ENCODE measurements around the gene HYLS1. TPM values are rescaled to one million over a fixed set of nuclear protein-coding genes. Genes with fewer than 3 reads are reported as not detected.

HYLS1 gene
- total and polyA plus RNA-seq, 2 experiments from 2014 or later, result 14.6 to 25.7 TPM

DNA sequence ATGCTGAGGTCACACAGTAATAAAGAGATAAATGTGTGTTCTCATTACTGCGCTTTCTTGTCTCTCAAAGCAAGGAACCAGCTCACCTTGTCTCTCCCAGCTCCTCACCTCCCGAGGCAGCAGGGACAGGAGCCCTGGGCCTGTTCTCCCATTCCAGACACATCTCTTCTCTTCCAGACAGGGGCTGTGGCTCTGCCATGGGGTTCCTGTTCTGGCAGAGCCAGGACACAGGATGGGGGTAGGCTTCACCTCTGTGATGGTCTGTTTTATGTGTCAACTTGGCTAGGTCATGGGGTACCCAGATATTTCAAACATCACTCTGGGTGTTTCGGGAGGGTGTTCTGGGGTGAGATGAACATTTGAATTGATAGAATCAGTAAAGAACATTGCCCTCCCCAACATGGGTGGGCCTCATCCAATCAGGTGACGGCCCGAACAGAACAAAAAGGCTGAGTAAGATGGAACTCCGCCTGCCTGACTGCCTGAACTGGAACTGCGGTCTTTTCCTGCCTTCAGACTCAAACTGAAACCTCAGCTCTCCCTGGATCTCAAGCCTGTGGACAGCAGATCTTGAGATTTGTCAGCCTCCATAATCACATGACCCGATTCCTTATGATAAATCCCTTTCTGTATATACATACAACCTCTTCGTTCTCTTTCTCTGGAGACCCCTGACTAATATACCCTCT lies 56.3 kb downstream of the HYLS1 start (continued):
- no peak for TF ChIP-seq CREB1 (CRISPR knock-in tag; IDR thresholded peaks at IDR 0.05; ENCODE audit: low read depth)
- TF ChIP-seq, protein P1, sequence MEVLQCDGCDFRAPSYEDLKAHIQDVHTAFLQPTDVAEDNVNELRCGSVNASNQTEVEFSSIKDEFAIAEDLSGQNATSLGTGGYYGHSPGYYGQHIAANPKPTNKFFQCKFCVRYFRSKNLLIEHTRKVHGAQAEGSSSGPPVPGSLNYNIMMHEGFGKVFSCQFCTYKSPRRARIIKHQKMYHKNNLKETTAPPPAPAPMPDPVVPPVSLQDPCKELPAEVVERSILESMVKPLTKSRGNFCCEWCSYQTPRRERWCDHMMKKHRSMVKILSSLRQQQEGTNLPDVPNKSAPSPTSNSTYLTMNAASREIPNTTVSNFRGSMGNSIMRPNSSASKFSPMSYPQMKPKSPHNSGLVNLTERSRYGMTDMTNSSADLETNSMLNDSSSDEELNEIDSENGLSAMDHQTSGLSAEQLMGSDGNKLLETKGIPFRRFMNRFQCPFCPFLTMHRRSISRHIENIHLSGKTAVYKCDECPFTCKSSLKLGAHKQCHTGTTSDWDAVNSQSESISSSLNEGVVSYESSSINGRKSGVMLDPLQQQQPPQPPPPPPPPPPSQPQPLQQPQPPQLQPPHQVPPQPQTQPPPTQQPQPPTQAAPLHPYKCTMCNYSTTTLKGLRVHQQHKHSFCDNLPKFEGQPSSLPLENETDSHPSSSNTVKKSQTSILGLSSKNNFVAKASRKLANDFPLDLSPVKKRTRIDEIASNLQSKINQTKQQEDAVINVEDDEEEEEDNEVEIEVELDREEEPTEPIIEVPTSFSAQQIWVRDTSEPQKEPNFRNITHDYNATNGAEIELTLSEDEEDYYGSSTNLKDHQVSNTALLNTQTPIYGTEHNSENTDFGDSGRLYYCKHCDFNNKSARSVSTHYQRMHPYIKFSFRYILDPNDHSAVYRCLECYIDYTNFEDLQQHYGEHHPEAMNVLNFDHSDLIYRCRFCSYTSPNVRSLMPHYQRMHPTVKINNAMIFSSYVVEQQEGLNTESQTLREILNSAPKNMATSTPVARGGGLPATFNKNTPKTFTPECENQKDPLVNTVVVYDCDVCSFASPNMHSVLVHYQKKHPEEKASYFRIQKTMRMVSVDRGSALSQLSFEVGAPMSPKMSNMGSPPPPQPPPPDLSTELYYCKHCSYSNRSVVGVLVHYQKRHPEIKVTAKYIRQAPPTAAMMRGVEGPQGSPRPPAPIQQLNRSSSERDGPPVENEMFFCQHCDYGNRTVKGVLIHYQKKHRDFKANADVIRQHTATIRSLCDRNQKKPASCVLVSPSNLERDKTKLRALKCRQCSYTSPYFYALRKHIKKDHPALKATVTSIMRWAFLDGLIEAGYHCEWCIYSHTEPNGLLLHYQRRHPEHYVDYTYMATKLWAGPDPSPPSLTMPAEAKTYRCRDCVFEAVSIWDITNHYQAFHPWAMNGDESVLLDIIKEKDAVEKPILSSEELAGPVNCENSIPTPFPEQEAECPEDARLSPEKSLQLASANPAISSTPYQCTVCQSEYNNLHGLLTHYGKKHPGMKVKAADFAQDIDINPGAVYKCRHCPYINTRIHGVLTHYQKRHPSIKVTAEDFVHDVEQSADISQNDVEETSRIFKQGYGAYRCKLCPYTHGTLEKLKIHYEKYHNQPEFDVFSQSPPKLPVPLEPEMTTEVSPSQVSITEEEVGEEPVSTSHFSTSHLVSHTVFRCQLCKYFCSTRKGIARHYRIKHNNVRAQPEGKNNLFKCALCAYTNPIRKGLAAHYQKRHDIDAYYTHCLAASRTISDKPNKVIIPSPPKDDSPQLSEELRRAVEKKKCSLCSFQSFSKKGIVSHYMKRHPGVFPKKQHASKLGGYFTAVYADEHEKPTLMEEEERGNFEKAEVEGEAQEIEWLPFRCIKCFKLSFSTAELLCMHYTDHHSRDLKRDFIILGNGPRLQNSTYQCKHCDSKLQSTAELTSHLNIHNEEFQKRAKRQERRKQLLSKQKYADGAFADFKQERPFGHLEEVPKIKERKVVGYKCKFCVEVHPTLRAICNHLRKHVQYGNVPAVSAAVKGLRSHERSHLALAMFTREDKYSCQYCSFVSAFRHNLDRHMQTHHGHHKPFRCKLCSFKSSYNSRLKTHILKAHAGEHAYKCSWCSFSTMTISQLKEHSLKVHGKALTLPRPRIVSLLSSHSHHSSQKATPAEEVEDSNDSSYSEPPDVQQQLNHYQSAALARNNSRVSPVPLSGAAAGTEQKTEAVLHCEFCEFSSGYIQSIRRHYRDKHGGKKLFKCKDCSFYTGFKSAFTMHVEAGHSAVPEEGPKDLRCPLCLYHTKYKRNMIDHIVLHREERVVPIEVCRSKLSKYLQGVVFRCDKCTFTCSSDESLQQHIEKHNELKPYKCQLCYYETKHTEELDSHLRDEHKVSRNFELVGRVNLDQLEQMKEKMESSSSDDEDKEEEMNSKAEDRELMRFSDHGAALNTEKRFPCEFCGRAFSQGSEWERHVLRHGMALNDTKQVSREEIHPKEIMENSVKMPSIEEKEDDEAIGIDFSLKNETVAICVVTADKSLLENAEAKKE (CRISPR knock-in tag; IDR thresholded peaks at IDR 0.05), result no peak
- no peak for TF ChIP-seq EZH2 (IDR thresholded peaks at IDR 0.05; ENCODE audit: low read depth, unreplicated experiment)
- no peak for TF ChIP-seq ZNF331 (CRISPR knock-in tag; IDR thresholded peaks at IDR 0.05; ENCODE audit: low read depth)
- no peak for TF ChIP-seq EZH2phosphoT487 (IDR thresholded peaks at IDR 0.05; ENCODE audit: unreplicated experiment)

DNA sequence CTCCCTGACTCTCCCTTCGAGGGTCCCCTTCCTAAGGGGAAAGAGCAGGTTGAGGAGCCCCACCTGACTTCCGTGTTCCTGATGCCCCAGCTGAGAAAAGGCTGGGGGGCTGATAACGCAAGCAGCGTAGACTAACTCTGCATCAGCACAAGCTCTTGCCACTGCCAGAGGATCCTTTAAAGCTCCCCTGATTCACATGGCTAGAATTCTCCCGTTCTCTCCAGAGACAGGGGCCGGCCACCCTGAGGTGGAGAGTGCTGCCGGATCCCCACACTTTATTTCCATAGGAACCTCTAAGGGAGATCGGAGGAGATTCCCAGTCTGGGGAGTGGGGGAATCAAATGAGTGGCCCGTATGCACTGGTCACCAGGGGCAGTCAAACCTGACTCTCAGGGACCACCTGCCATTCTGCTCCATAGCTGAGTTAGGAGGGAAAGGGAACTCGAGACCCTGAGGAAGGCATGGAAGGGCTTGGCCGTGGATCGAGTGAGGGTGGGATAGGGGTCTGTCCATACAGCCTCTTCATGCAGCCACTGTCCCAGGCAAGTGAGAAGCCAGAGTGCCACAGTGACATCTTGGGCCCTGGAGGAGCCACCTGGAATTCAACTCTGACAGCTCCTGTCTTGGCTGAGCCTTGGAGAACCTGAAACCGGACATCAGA lies 57.0 kb downstream of the HYLS1 start:
- no peak for DNase-seq (ENCODE audit: low spot score)
- Mint-ChIP-seq H3K27ac (no peak overlapping the region), H3K36me3 (ENCODE audit: low read depth) (no peaks in the 10 kb centered on the region; the same call in 2 of the 3 replicates)
- TF ChIP-seq CREB1 (CRISPR knock-in tag; IDR thresholded peaks at IDR 0.05; ENCODE audit: low read depth) (no peak), POLR2AphosphoS5 (IDR thresholded peaks at IDR 0.05; ENCODE audit: low read depth) (no peak), ZNF114 (CRISPR knock-in tag; IDR thresholded peaks at IDR 0.05) (no peak), STAT1 (IDR thresholded peaks at IDR 0.05; ENCODE audit: unreplicated experiment) (no peak), EZH2 (IDR thresholded peaks at IDR 0.05; ENCODE audit: low read depth, unreplicated experiment) (no peak), JUNB (IDR thresholded peaks at IDR 0.05; ENCODE audit: unreplicated experiment) (no peak)
- TF ChIP-seq, protein P2, sequence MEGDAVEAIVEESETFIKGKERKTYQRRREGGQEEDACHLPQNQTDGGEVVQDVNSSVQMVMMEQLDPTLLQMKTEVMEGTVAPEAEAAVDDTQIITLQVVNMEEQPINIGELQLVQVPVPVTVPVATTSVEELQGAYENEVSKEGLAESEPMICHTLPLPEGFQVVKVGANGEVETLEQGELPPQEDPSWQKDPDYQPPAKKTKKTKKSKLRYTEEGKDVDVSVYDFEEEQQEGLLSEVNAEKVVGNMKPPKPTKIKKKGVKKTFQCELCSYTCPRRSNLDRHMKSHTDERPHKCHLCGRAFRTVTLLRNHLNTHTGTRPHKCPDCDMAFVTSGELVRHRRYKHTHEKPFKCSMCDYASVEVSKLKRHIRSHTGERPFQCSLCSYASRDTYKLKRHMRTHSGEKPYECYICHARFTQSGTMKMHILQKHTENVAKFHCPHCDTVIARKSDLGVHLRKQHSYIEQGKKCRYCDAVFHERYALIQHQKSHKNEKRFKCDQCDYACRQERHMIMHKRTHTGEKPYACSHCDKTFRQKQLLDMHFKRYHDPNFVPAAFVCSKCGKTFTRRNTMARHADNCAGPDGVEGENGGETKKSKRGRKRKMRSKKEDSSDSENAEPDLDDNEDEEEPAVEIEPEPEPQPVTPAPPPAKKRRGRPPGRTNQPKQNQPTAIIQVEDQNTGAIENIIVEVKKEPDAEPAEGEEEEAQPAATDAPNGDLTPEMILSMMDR (conservative IDR thresholded peaks at IDR 0.05; ENCODE audit: low read depth in 2 of 2), result no peak

More for the DNA sequence above, 57.0 kb downstream of the HYLS1 start:
- Histone ChIP-seq H3K36me3 (ENCODE audit: insufficient read depth) (no peaks in the 10 kb centered on the region), H3K27me3 (ENCODE audit: insufficient read depth) (no peaks in the 10 kb centered on the region), H3K4me1 (ENCODE audit: insufficient read depth) (peaks cover 13% of the 10 kb centered on the region), H3K4me3 (no peak overlapping the region), H3K79me2 (replicated peaks; ENCODE audit: insufficient read depth) (no peaks in the 10 kb centered on the region), H3F3A (replicated peaks; ENCODE audit: low read depth) (no peaks in the 10 kb centered on the region), H3K9me2 (ENCODE audit: insufficient read depth) (no peaks in the 10 kb centered on the region), H2AFZ (no peak overlapping the region), H4K20me1 (replicated peaks; ENCODE audit: insufficient read depth) (no peaks in the 10 kb centered on the region), H3K4me2 (no peak overlapping the region), H3K27ac (ENCODE audit: low read depth) (no peak overlapping the region)
- H3K4me3 Mint-ChIP-seq, result no peak overlapping the region
- H3K4me1 Mint-ChIP-seq, result peaks cover 17% of the 10 kb centered on the region
- no peaks in the 10 kb centered on the region; the same call in 2 of the 3 replicates for H3K9me3 Mint-ChIP-seq
- H3K27me3 Mint-ChIP-seq (ENCODE audit: insufficient read depth, low read depth, poor library complexity), result peaks cover 15% of the 10 kb centered on the region
- ATAC-seq, result no peak

Data from GM23338 (cell line).